Measurements from ENCODE around the gene SH2D1B. TPM values are rescaled to one million over a fixed set of nuclear protein-coding genes. Genes with fewer than 3 reads are reported as not detected.

SH2D1B gene
- total RNA-seq, 1 donor from 2014 or later = 0.53 TPM

DNA sequence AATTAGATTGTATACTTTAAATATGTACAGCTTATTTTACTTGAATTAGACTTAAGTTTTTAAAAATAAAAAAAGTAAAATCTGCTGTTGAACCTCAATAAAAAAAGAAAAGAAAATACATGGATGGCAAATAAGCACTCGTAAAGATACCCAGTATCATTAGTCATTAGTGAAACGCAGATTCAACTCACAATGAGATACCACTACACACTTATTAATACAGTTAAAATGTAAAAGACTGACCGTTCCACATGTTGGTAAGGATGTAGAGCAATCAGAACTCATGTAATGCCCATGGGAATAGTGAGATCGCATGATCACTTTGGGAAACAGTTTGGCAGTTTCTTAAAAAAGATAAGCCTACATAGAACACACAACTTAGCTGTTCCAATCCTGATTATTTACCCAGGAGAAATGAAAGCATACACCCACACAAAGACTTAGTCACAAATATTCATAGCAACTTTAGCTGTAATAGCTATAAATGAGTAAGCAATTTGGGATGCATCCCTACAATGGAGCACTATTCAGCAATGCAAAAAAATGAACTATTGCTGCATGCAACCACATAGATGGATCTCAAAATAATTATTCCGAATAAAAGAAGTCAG is 7.3 kb downstream of the SH2D1B start:
- intact Hi-C loops (cut with DNase I) = no loop called here
- no peak for ATAC-seq
- DNase-seq (ENCODE audit: low spot score) = no peak

DNA sequence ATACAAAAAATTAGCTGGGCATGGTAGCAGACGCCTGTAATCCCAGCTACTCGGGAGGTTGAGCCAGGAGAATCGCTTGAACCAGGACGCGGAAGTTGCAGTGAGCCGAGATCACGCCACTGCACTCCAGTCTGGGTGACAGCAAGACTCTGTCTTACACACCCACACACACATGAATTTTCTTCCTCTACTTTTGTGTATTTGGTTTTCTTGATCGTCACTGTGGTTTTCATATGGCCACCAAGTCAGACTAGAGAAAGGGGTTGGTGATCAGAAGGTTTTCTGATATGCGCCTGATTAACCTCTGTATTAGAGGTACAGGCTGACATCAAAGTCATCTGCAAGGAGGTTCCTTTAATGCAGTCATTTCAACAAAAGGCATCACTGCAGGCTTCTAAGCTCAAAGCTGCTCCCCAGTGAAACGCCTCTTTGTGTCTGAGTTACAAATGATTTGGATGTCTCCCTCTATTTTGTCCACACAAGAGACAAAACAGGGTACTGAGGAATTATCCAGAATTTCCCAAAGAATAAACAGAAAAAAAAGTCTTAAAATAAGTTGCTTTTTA is 11.1 kb downstream of the SH2D1B start:
- intact Hi-C loops (cut with DNase I) = no loop called here
- ATAC-seq = no peak
- DNase-seq (ENCODE audit: low spot score) = no peak

- no peak for ATAC-seq
- intact Hi-C loops (cut with DNase I) = no loop called here
- no peak for DNase-seq (ENCODE audit: low spot score)
Observed at GRCh38 chr1:162398999-162399580, 12.8 kb downstream of the SH2D1B start.

DNA sequence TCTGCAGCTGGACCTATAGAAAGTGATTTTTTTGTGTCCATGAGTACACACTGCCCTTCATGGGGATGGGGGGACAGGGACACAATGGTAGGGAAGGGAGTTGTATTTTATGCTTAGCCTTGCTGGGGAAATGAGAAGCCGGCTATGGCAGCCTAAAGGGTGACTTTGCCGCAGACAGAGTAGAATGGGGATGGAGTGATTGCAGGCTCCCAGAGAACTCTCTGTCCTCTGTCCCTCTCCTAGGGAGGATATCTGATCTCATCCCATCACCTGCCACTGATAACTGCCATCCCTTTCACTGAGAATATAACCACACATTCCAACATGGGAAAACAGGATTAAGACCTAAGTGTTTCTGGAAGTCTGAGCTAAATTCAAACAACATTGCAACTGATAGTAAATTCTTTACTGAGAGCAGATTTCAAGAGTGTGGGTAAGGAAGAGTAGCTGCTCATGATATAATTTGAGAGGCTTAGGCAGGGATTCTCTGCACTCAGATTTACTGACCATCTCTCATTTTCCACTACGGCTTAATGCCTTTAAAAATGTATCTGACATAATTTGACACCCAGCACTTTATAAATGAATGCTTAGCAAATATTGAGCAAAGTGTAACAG is 13.9 kb downstream of the SH2D1B start:
- intact Hi-C loops (cut with DNase I) = no loop called here
- DNase-seq (ENCODE audit: low spot score) (no peak), ATAC-seq (no peak)

DNA sequence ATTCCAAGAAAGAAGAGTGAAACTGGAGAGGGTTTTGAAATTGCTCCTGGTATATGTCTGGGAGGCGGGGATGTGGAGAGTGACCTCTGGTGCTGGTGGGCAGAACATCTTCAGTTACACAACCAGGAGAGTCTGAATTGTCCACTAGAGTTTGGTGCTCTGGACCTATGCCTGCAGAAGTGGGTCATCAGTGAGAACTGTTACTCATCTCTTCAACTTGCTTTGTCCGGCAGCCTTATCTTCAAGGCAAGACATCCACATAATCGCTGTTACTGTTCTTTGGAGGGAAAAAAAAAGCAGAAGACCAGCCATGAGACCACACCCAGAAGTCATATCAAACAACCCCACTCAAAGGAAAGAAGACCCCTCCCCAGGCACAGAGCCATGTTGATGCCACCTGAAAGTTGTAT is 14.9 kb downstream of the SH2D1B start:
- no peak for DNase-seq (ENCODE audit: low spot score)
- intact Hi-C loops (cut with DNase I) = no loop called here
- peak; percentile 74 for ATAC-seq

DNA sequence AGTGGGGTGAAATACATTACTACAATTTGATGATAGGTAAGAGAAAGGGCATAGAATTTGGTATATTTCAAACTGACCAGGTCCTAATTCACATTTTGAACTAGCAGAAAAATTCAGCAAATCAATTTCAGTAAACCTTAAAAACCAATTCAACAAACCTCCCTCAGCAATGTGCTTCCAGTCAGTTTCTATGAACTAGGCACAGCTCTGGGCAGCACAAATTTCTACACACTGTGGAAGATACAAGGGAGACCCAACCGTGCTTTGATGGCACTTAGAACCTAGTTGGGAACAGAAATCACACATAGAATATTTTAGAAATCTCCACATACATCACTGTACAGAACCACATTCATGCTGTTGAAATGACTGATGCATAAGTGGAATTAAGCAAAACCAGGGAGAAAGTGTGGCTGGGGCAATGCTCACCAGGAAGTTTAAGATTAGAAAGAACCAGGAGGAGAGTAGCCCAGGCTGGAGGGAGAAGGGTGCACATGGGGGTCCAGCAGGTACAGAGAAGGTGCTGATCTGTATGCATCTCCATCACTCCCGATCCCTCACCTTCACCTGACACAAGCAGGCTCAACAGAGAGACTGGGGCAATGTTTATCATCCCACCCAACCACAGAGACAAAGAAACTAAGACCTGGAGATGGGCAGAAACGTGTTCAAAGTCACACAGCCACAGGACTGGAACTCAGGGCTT is 15.6 kb downstream of the SH2D1B start:
- DNase-seq (ENCODE audit: low spot score) (no peak), ATAC-seq (no peak)
- intact Hi-C loops (cut with DNase I) = no loop called here

- no peak for DNase-seq (ENCODE audit: low spot score)
Observed at GRCh38 chr1:162391790-162392563, 20.0 kb downstream of the SH2D1B start.

GRCh38 chr1:162390396-162391185 is 21.3 kb downstream of the SH2D1B start:
- intact Hi-C loops (cut with DNase I) = loop anchor here (5.0 kb wide), 1 partner anchor 333 kb away; no protein-coding TSS in a partner anchor
- DNase-seq (ENCODE audit: low spot score) = no peak
- no peak for ATAC-seq

More at GRCh38 chr1:162391790-162392563, 20.0 kb downstream of the SH2D1B start:
- peak; percentile 43 for ATAC-seq
- intact Hi-C loops (cut with DNase I) = loop anchor here (5.0 kb wide), 1 partner anchor 335 kb away; no protein-coding TSS in a partner anchor

- ATAC-seq = no peak
- no peak for DNase-seq (ENCODE audit: low spot score)
- intact Hi-C loops (cut with DNase I) = loop anchor here (5.0 kb wide), 1 partner anchor 333 kb away; no protein-coding TSS in a partner anchor
Observed at GRCh38 chr1:162389971-162390370, 22.0 kb downstream of the SH2D1B start.

DNA sequence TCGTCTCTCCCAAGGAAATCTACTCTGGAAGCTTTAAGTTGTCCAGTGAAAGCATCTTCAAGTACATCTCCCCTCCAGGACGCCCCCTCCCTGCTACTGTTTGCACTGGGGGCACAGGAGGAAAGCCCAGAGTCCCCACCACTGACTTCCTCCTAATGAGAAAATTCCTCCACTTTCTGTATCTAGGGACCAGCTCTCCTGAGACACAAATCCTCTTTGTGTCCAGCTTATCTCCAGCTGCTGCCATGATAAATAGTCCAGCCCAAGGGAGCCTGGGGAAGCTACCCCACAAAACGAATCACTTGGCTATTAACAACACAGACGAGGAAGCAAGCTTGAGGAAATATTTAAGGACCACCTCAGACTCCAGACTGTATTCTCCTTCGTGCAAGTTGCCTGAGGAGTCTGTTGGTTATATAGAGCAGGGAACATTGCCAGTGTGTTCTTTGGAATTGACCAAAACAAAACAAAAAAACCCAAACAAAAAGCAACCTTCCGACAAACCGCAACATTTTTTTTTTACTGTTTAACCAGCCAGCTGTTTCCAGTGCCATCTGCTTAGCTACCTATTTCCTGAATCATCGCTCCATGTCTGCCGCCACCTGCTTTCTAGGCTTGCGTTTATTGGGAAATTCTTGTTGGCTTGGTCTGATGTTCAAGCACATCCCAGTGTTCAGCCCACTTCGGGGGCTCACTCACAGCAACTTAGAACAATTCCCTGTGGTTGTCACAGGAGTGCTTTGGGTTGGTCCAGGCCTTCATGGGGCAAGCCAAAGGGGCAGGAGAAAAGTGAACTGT is 22.7 kb downstream of the SH2D1B start:
- intact Hi-C loops (cut with DNase I) = no loop called here
- ATAC-seq (no peak), DNase-seq (ENCODE audit: low spot score) (no peak)

GRCh38 chr1:162388615-162389014 is 23.3 kb downstream of the SH2D1B start:
- no peak for DNase-seq (ENCODE audit: low spot score)
- intact Hi-C loops (cut with DNase I) = no loop called here
- peak; percentile 73 for ATAC-seq

GRCh38 chr1:162388083-162388594 is 23.8 kb downstream of the SH2D1B start:
- intact Hi-C loops (cut with DNase I) = no loop called here
- no peak for DNase-seq (ENCODE audit: low spot score)
- peak; percentile 34 for ATAC-seq

DNA sequence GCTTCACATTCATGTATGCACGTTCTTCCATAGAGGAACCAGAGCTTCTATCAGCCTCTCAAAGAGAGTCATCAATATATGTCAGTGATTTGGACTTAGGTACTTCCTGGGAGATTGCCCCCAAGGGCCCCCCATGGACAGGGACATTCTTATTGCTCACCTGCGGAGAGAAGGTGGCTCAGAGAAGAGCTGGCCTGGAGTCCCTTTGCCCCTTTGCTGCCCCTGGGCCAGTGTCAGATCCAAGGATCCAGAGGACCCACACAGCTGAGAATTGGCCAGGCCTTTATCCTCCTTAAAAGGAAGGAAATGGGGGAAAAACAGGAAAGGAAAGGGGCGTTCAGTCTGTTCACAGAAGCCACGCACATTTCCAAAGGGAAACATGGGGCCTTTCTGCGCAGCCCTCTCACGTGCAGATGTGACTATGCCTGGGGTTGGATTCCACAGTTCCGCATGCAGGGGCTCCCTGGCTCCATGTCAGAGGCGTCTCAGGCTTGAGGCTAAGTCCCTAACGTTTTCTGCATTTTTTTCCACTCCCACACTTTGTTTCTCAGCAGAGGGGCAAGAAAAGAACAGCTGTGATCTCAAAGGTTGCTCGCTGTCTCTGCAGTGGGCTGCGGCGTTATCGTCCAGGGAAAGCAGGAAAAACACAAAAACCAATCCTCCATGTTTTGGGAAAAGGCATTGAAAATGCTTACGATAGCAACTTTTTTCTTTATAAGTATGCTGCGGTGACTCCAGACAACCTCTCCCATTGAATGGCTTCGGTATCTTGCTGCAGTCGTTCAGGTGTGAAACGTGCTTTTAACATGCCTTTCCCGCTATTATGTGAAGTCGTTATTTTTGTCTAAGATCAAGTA is 24.5 kb downstream of the SH2D1B start:
- intact Hi-C loops (cut with DNase I) = no loop called here
- no peak for DNase-seq (ENCODE audit: low spot score)
- ATAC-seq = no peak

GRCh38 chr1:162386292-162387225 is 25.4 kb downstream of the SH2D1B start:
- ATAC-seq (no peak), DNase-seq (ENCODE audit: low spot score) (no peak)
- intact Hi-C loops (cut with DNase I) = no loop called here

- ATAC-seq (no peak), DNase-seq (ENCODE audit: low spot score) (no peak)
- intact Hi-C loops (cut with DNase I) = no loop called here
Observed at GRCh38 chr1:162385702-162386101, 26.2 kb downstream of the SH2D1B start.

All from sciatic nerve (tissue), 2 donors.